GM18511 (cell line): Measurements from ENCODE around the gene TRAPPC12.
"Not testable (repeated sequence)": the region's sequence is repeated elsewhere in the genome, so short reads cannot be mapped to it uniquely, and the experiment has no call there.

ENCODE experiments used
- ATAC-seq: cut with Tn5 transposase; IDR thresholded peaks from one replicate; pipeline ENCODE4 v1.9.1; 2021; ENCODE audit warnings: mild to moderate bottlenecking, moderate library complexity; ENCODE audit not compliant: unreplicated experiment

TRAPPC12 gene

GRCh38 chr2:3430740-3431490 lies 51.4 kb downstream of the TRAPPC12 start:
- ATAC-seq, result no peak

- no peak for ATAC-seq
Observed at GRCh38 chr2:3432067-3432466, 52.6 kb downstream of the TRAPPC12 start.

DNA sequence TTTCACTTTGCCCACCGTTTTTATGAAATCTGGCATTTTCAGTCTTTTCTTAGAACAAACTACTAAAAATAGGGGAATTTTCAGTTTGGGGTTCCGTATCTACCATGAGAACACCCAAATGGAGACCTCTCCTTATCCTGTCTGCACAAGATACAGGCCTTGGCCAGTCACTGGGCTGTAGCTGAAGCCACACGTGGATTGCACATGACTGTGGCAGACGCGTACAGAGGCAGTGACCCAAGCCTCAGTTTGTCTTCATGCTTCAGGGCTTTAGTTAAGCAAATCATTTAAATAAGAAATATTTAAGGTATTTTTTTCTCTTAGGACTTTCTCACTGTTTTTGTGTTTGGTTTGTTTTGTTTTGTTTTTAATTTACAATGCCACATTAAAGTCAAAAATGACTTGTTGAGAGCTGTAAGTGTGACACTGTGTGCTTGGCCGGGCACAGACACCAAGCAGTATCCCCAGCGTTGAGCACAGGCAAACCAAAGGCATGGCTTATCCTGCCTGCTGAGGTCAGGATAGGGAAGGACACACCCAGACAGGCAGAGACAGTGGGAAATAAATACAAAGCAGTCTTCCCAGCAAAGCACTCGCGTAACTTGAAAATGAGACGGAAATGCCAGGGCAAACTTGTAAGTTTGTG lies 53.3 kb downstream of the TRAPPC12 start:
- ATAC-seq, result no peak

DNA sequence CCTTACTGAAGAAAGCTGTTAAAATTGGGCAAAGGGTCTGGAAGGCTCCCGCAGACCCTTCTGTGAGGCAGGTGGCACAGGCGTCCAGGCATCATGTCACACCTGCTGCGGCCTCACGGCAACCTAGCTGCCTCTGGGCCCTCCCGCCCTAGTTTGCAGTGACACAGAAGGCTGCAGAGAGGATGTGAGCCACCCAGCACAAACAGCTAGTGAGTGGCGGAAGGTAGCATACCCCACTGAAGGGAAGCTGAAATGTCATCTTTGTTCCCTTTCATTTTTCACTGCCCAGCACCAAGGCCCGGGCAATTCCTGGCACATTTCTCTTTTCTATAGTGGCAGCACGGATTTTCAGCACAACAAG lies 53.8 kb downstream of the TRAPPC12 start:
- ATAC-seq, result no peak

DNA sequence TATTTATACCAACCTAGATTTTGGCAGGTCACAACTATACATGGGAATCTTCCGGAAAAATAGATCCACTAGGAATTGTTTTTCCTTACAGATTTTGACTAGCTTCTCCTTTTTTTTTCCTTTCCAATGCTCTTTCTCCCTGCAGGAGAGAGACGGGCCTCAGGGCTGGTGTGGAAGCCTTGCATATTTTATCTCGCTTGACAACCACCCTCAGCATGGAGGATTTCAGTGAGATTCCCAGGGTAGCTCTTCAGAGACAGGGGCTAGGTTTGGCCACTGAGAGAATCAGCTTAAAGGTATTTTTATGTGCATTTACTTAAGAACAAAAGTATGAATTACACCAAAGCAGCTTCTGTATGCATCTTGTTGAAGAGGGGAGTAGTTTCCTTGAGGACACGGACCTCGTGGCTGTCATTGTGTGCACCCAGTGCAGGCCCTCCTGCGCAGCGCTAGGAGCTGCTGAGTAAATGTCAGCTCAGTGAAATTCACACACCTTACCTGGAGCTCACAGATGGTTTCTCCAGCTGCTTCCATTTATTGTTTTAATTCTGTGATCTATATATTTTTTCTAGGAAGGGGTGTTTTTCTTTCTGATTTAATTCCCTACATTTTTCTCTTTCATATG lies 54.4 kb downstream of the TRAPPC12 start:
- ATAC-seq, result no peak

GRCh38 chr2:3434654-3435053 lies 55.2 kb downstream of the TRAPPC12 start:
- ATAC-seq, result no peak

- no peak for ATAC-seq
Observed at GRCh38 chr2:3435445-3435844, 56.0 kb downstream of the TRAPPC12 start.

- no peak for ATAC-seq
Observed at GRCh38 chr2:3440477-3440876, 61.0 kb downstream of the TRAPPC12 start.

GRCh38 chr2:3441465-3441864 lies 62.0 kb downstream of the TRAPPC12 start:
- ATAC-seq, result no peak

- peak; percentile 58 for ATAC-seq
Observed at GRCh38 chr2:3442185-3442584, 62.7 kb downstream of the TRAPPC12 start.

- no peak for ATAC-seq
Observed at GRCh38 chr2:3443083-3443482, 63.6 kb downstream of the TRAPPC12 start.

- ATAC-seq, result no peak
Observed at GRCh38 chr2:3443506-3444084, 64.1 kb downstream of the TRAPPC12 start.

- ATAC-seq, result no peak
Observed at GRCh38 chr2:3445891-3446290, 66.4 kb downstream of the TRAPPC12 start.

DNA sequence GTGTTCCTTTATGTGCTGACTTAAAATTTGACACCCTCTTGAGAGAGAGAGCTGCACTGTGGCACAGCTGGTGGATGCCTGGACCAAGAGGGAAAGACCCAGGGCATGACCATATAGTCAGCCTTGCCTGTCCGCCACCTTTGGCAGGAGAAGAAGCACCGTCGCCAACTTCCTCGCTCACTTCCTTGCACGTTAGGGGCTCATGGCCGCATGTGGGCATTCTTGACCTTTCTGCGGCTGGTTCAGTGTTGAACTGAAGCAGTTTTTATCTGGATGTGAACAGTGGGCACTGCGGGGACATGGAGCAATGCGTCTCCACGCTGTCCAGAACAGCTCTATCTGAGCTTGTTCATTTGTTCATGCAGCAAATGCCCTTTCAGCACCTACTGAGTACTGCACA lies 66.9 kb downstream of the TRAPPC12 start:
- no peak for ATAC-seq

DNA sequence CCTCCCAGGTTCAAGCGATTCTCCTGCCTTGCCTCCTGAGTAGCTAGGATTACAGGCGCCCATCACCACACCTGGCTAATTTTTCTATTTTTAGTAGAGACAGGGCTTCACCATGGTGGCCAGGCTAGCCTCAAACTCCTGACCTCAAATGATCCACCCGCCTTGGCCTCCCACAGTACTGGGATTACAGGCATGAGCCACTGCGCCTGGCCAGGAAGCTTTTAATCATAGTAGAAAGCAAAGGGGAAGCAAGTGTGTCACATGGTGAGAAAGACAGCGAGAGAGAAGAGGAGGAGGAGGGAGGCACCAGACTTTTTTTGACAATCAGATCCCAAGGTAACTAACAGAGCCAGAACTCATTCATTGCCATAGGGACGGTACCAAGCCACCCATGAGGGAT lies 67.7 kb downstream of the TRAPPC12 start:
- ATAC-seq, result not testable (repeated sequence)

GRCh38 chr2:3447789-3448317 lies 68.4 kb downstream of the TRAPPC12 start:
- ATAC-seq, result no peak

- ATAC-seq, result not testable (repeated sequence)
Observed at GRCh38 chr2:3448441-3448911, 69.0 kb downstream of the TRAPPC12 start.

- ATAC-seq, result no peak
Observed at GRCh38 chr2:3449086-3449485, 69.6 kb downstream of the TRAPPC12 start.

GRCh38 chr2:3449936-3450335 lies 70.4 kb downstream of the TRAPPC12 start:
- ATAC-seq, result no peak

DNA sequence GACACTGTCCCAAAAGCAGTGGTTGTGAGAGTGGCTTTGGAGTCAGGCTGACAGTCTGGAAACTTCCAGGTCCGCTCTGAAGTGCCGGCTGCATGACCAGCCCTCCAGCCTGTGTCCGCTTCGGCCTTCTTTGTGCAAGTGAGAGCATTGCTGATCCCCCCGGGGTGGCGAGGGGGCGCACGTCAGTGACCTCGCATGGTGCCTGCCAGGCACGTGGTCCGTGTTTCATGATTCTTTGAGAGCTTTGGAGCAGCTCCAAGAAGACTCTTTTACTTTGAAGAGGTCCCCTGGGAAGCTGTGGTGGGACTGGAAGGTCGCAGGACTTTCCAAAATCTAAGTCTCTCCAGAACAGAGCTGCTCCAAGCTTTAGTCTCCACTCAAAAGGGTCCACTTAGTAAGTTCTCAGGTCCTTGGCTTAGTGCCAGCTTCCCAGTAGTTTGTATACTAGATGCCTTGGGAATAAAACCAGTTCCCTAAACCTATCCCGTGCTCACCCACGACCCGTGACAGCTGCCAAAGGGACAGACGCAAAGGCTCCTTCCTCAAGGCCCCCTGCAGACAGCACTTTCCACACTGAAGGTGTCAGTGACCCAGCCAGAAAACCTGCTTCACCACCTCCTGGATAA lies 71.0 kb downstream of the TRAPPC12 start:
- ATAC-seq, result no peak

GRCh38 chr2:3451169-3451568 lies 71.7 kb downstream of the TRAPPC12 start:
- ATAC-seq, result no peak
